22Rv1 (cell line): ENCODE results near the gene IL10RA.

ENCODE experiments used
- CTCF ChIP-seq: fragments of 450-650 bp; IDR thresholded peaks from 2 replicates; pipeline ENCODE4 v1.5.1; 2017; ENCODE audit warnings: mild to moderate bottlenecking
- ZFX ChIP-seq: fragments of 450-650 bp; IDR thresholded peaks from 2 replicates; pipeline ENCODE4 v1.6.1; 2017; ENCODE audit warnings: antibody characterized with exemption, borderline replicate concordance

- TF ChIP-seq CTCF, result no peak
- no peak for TF ChIP-seq ZFX
Measured at GRCh38 chr11:117941163-117941707, 45.0 kb upstream of the IL10RA start.
